Panc1 (cell line): ENCODE results near the gene DYNC1LI1. TPM values are rescaled to one million over a fixed set of nuclear protein-coding genes. Genes with fewer than 3 reads are reported as not detected.
"Not testable (repeated sequence)": the region's sequence is repeated elsewhere in the genome, so short reads cannot be mapped to it uniquely, and the experiment has no call there.

Source experiments
- ATAC-seq: fragments of 200-7000 bp; cut with Tn5 transposase; 2 replicates; pipeline ENCODE4 v1.9.1; 2020; ENCODE audit warnings: mild to moderate bottlenecking, moderate library complexity
- BruUV-seq: library from RNA; stranded (reverse); fragments of 400-500 nt; replicated peaks from 2 replicates; lab custom pipeline; 2021; lab: Mats Ljungman, UMichigan
- CTCF ChIA-PET: fragments of 300-600 bp; sonication (Branson Sonifier 250); formaldehyde crosslinking; loops from one replicate; lab custom pipeline; 2022; ENCODE audit warnings: antibody characterized with exemption; lab: Charles Lee
- POLR2A ChIA-PET: fragments of 300-600 bp; sonication (Branson Sonifier 250); formaldehyde crosslinking; loops from one replicate; lab custom pipeline; 2022; ENCODE audit warnings: antibody characterized with exemption; lab: Charles Lee
- DNase-seq: peaks from one replicate; pipeline ENCODE4 v3.0.0-alpha.2; 2010; ENCODE audit warnings: low read depth, low spot score
- H3K27ac ChIP-seq: 2 replicates; pipeline ENCODE4 v1.5.1; 2011; ENCODE audit warnings: mild to moderate bottlenecking, low read length, inconsistent platforms
- H3K27me3 ChIP-seq: fragments of 200-500 bp; sonication (Bioruptor generic); 2 replicates; pipeline ENCODE4 v1.6.0; 2014; ENCODE audit warnings: low read length, inconsistent platforms; ENCODE audit not compliant: control insufficient read depth, insufficient read depth
- H3K36me3 ChIP-seq: fragments of 200-500 bp; sonication (Bioruptor generic); 2 replicates; pipeline ENCODE4 v1.5.1; 2014; ENCODE audit warnings: inconsistent platforms, mild to moderate bottlenecking, low read length, moderate library complexity; ENCODE audit not compliant: control insufficient read depth, insufficient read depth
- H3K4me1 ChIP-seq: 2 replicates; pipeline ENCODE4 v1.5.1; 2011; ENCODE audit warnings: inconsistent platforms, mild to moderate bottlenecking, low read length, moderate library complexity; ENCODE audit not compliant: control insufficient read depth, insufficient read depth
- H3K4me3 ChIP-seq, 2 experiments: 2 replicates each; pipeline ENCODE4 v1.5.1; 2011 to 2012; ENCODE audit warnings: low read depth in 2 of 2, low read length in 2 of 2, mild to moderate bottlenecking in 2 of 2, inconsistent platforms in 1 of 2, moderate library complexity in 1 of 2
- H3K9me3 ChIP-seq: fragments of 200-500 bp; sonication (Bioruptor generic); 2 replicates; pipeline ENCODE4 v1.5.1; 2014; ENCODE audit warnings: low read depth, mild to moderate bottlenecking, inconsistent platforms, low read length, moderate library complexity; ENCODE audit not compliant: control insufficient read depth, insufficient read depth
- POLR2AphosphoS5 ChIP-seq: IDR thresholded peaks from 2 replicates; pipeline ENCODE4 v1.6.1; 2012; ENCODE audit warnings: mild to moderate bottlenecking, low read depth, low read length, moderate library complexity
- SIN3A ChIP-seq: IDR thresholded peaks from 2 replicates; pipeline ENCODE4 v1.6.1; 2012; ENCODE audit warnings: low read depth, mild to moderate bottlenecking, low read length, moderate library complexity, borderline replicate concordance; ENCODE audit not compliant: insufficient read depth
- TCF7L2 ChIP-seq: IDR thresholded peaks from 2 replicates; pipeline ENCODE4 v1.6.1; 2011; ENCODE audit warnings: mild to moderate bottlenecking, low read depth, low read length, inconsistent platforms
- in situ Hi-C: cut with HindIII; loops from 2 replicates; pipeline ENCODE4 v1.10.0; 2016; ENCODE audit warnings: low sequenced_read_pairs, low pct_unique_long_range_greater_than_20kb
- intact Hi-C: fragments of 100-400 bp; cut with micrococcal nuclease; formaldehyde crosslinking; loops from one replicate; pipeline ENCODE4 v1.10.0; 2022; ENCODE audit not compliant: unreplicated experiment
- total RNA-seq: library from RNA; stranded (reverse); gene quantifications from one replicate; pipeline ENCODE4 v1.2.1, GENCODE V29; 2021; ENCODE audit not compliant: unreplicated experiment
- TF ChIP-seq, protein P1 (sequence below): fragments of 450-650 bp; IDR thresholded peaks from 2 replicates; pipeline ENCODE4 v1.5.1; 2017; ENCODE audit warnings: mild to moderate bottlenecking
- TF ChIP-seq, protein P2 (sequence below), 2 experiments: IDR thresholded peaks; 2 replicates each; pipeline ENCODE4 v1.6.1; 2011 to 2012; ENCODE audit warnings: low read depth in 2 of 2, control low read depth in 1 of 2, low read length in 1 of 2, mild to moderate bottlenecking in 1 of 2, moderate library complexity in 1 of 2; ENCODE audit not compliant: insufficient read depth in 1 of 2

The DYNC1LI1 gene
- total RNA-seq, 1 experiment from 2014 or later = 30.5 TPM

DNA sequence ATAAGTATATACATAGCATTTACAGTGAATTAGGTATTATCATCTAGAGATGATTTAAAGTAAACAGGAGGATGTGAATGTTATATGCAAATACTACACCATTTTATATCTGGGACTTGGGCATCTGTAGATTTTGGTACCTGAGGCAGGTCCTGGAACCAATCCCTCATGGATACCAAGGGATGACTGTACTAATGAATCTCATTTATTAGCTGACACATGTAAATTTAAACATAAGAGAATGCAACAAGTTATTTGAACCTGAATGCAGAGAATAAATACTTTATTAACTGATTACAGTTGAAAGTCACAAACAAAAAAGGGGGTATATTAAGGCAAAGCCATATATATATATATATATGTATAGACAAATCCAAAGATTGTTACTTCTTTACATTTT lies 44.9 kb downstream of the DYNC1LI1 start:
- TF ChIP-seq TCF7L2 = no peak
- TF ChIP-seq POLR2AphosphoS5 = no peak
- TF ChIP-seq, protein P1, sequence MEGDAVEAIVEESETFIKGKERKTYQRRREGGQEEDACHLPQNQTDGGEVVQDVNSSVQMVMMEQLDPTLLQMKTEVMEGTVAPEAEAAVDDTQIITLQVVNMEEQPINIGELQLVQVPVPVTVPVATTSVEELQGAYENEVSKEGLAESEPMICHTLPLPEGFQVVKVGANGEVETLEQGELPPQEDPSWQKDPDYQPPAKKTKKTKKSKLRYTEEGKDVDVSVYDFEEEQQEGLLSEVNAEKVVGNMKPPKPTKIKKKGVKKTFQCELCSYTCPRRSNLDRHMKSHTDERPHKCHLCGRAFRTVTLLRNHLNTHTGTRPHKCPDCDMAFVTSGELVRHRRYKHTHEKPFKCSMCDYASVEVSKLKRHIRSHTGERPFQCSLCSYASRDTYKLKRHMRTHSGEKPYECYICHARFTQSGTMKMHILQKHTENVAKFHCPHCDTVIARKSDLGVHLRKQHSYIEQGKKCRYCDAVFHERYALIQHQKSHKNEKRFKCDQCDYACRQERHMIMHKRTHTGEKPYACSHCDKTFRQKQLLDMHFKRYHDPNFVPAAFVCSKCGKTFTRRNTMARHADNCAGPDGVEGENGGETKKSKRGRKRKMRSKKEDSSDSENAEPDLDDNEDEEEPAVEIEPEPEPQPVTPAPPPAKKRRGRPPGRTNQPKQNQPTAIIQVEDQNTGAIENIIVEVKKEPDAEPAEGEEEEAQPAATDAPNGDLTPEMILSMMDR = no peak
- TF ChIP-seq, protein P2, sequence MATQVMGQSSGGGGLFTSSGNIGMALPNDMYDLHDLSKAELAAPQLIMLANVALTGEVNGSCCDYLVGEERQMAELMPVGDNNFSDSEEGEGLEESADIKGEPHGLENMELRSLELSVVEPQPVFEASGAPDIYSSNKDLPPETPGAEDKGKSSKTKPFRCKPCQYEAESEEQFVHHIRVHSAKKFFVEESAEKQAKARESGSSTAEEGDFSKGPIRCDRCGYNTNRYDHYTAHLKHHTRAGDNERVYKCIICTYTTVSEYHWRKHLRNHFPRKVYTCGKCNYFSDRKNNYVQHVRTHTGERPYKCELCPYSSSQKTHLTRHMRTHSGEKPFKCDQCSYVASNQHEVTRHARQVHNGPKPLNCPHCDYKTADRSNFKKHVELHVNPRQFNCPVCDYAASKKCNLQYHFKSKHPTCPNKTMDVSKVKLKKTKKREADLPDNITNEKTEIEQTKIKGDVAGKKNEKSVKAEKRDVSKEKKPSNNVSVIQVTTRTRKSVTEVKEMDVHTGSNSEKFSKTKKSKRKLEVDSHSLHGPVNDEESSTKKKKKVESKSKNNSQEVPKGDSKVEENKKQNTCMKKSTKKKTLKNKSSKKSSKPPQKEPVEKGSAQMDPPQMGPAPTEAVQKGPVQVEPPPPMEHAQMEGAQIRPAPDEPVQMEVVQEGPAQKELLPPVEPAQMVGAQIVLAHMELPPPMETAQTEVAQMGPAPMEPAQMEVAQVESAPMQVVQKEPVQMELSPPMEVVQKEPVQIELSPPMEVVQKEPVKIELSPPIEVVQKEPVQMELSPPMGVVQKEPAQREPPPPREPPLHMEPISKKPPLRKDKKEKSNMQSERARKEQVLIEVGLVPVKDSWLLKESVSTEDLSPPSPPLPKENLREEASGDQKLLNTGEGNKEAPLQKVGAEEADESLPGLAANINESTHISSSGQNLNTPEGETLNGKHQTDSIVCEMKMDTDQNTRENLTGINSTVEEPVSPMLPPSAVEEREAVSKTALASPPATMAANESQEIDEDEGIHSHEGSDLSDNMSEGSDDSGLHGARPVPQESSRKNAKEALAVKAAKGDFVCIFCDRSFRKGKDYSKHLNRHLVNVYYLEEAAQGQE (IDR thresholded peaks at IDR 0.05; ENCODE audit: insufficient read depth in 1 of 2, low read depth in 2 of 2, low read length in 1 of 2) = no peak
- TF ChIP-seq SIN3A = no peak
- in situ Hi-C loops = no loop called here
- no TSS peak for BruUV-seq
- ChIA-PET CTCF (no interaction called here), POLR2A (no interaction called here)
- H3K36me3 ChIP-seq = peaks cover 20% of the 10 kb centered on the region
- no peak overlapping the region for H3K4me3 ChIP-seq
- no peaks in the 10 kb centered on the region for H3K9me3 ChIP-seq
- no peak for ATAC-seq
- no peak for DNase-seq
- intact Hi-C loops = no loop called here
- H3K4me1 ChIP-seq = no peaks in the 10 kb centered on the region
- no peak overlapping the region for H3K27ac ChIP-seq
- no peaks in the 10 kb centered on the region for H3K27me3 ChIP-seq

DNA sequence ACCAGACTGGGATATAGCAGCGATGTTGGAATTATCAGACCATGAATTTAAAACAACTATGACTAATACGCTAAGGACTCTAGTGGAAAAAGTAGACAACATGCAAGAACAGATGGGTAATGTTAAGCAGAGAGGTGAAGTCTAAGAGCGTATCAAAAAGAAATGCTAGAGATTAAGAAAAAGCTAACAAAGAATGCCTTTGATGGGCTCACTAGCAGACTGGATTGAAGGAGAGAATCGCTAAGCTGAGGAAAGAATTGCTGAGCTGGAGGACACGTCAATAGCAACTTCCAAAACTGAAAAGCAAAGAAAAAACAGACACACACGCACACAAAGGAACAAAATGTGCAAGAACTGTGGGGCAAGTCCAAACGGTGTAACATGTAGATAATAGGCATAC lies 48.0 kb downstream of the DYNC1LI1 start:
- Histone ChIP-seq H3K4me1 (no peaks in the 10 kb centered on the region), H3K36me3 (peaks cover 7% of the 10 kb centered on the region), H3K27me3 (no peaks in the 10 kb centered on the region), H3K4me3 (no peak overlapping the region), H3K9me3 (no peaks in the 10 kb centered on the region), H3K27ac (no peak overlapping the region)
- CTCF ChIA-PET = no interaction called here
- ATAC-seq (no peak), DNase-seq (no peak)
- TF ChIP-seq POLR2AphosphoS5 (no peak), SIN3A (no peak), TCF7L2 (no peak)
- TF ChIP-seq, protein P1 = no peak
- TF ChIP-seq, protein P2 (IDR thresholded peaks at IDR 0.05; ENCODE audit: insufficient read depth in 1 of 2, low read depth in 2 of 2, low read length in 1 of 2) = no peak
- in situ Hi-C loops = no loop called here
- intact Hi-C loops = no loop called here
- no TSS peak for BruUV-seq
- POLR2A ChIA-PET = interaction anchor here (0.7 kb wide), 1 partner anchor 1103 kb away, joined by 4 read pairs; no protein-coding TSS in a partner anchor

DNA sequence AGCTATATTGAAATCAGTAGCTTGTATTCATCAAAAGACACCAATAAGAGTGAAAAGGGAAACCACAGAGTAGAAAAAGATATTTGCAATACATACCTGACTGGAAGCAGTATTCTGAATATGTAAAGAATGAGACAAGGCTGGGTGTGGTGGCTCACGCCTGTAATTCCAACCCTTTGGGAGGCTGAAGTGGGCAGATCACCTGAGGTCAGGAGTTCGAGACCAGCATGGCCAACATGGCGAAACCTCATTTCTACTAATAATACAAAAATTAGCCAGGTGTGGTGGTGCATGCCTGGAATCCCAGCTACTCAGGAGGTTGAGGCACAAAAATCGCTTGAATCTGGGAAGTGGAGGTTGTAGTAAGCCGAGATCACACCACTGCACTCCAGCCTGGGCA lies 51.7 kb downstream of the DYNC1LI1 start:
- H3K4me3 ChIP-seq, H3K4me1 ChIP-seq, intact Hi-C loops, DNase-seq, POLR2A ChIA-PET, H3K27me3 ChIP-seq, CTCF ChIA-PET, BruUV-seq, ATAC-seq, H3K9me3 ChIP-seq, H3K27ac ChIP-seq, H3K36me3 ChIP-seq, in situ Hi-C loops: not testable (repeated sequence)

DNA sequence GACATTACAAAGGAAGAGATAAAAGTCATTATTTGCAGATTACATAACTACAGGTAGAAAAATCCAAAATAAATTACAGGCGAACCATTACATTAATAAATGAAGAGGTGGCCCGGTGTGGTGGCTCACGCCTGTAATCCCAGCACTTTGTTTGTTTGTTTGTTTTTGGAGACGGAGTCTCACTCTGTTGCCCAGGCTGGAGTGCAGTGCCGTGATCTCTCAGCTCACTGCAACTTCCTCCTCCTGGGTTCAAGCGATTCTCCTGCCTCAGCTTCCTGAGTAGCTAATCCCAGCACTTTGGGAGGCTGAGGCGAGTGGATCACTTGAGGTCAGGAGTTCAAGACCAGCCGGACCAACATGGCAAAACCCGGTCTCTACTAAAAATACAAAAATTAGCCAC lies 53.9 kb downstream of the DYNC1LI1 start:
- ATAC-seq, POLR2A ChIA-PET, intact Hi-C loops, in situ Hi-C loops, H3K36me3 ChIP-seq, DNase-seq, CTCF ChIA-PET, H3K27me3 ChIP-seq, H3K9me3 ChIP-seq, H3K4me3 ChIP-seq, BruUV-seq, H3K4me1 ChIP-seq, H3K27ac ChIP-seq: not testable (repeated sequence)
